T-helper 17 cell (primary cell): ENCODE measurements around the gene CHMP4B. TPM values are rescaled to one million over a fixed set of nuclear protein-coding genes. Genes with fewer than 3 reads are reported as not detected.

Source experiments
- ATAC-seq: fragments of 150-1000 bp; cut with Tn5 transposase; 2 replicates; pipeline ENCODE4 v1.10.0; 2021; ENCODE audit warnings: mild to moderate bottlenecking, moderate library complexity
- DNase-seq, 3 donors: peaks; one replicate each; pipeline versions ENCODE4 v3.0.0 to v3.0.0-alpha.2; 2020 to 2021
- H3K9me3 ChIP-seq: one replicate; pipeline ENCODE4 v1.7.0; 2013; ENCODE audit warnings: low read length, mild to moderate bottlenecking; ENCODE audit not compliant: control insufficient read depth, poor library complexity, severe bottlenecking
- H3K27ac Mint-ChIP-seq: one replicate; pipeline ENCODE4 v1.8.0; 2022; ENCODE audit warnings: mild to moderate bottlenecking, moderate library complexity, mixed read lengths
- H3K27me3 Mint-ChIP-seq: one replicate; pipeline ENCODE4 v1.8.0; 2022; ENCODE audit warnings: mixed read lengths
- H3K36me3 Mint-ChIP-seq: one replicate; pipeline ENCODE4 v1.8.0; 2022; ENCODE audit warnings: low read depth, mixed read lengths
- H3K4me1 Mint-ChIP-seq: one replicate; pipeline ENCODE4 v1.8.0; 2022; ENCODE audit warnings: mild to moderate bottlenecking, mixed read lengths
- H3K4me3 Mint-ChIP-seq: one replicate; pipeline ENCODE4 v1.8.0; 2022; ENCODE audit warnings: mild to moderate bottlenecking, moderate library complexity, mixed read lengths
- total RNA-seq, 4 donors: library from RNA in 2 of 4; stranded (reverse) in 2 of 4; gene quantifications; one replicate each; pipeline ENCODE4 v1.2.3 and lab custom pipeline; 2022 to 2026

CHMP4B gene
- total RNA-seq, 2 donors from 2014 or later, result 48.6 to 50.6 TPM

DNA sequence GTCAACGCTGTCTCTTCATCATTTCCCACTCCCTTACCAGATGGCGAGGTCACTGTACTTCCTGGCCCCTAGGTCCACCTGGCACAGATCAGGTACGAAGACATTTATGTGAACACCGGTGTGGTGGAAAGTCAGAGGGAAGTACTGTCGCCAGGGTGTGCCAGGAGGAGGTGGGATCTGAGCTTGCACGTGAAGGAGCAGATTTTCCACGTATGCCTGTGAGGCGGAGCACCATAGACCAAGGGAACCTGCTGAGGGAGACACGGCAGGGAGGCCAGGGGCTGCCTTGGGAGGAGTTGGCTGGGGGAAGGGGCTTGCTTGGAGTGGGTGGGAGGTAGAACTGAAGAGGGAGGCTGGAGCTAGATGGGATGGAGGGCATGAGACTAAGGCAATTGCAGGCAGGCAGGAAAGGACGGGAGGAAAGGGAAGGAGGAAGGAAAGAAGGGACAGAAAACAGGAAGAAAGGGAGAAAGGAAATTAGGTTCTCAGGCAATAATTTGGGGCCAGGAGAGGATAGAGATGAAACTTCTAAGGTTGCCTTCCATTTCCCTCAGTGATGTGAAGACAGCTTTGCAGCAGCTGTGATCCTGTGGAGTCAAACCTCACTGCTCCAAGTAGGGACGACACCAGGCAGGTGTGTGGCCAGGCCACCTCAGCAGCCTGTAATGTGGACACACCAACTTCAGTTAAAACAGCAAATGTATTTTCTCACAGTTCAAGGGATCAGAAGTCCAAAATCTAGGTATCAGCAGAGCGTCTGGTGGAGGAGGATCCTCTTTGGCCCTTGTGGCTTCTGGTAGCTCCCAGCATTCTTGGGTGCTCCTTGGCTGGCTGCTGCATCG, 46.8 kb downstream of the CHMP4B start:
- DNase-seq (no peak), ATAC-seq (no peak)
- Mint-ChIP-seq H3K36me3 (peaks cover 4% of the 10 kb centered on the region), H3K4me1 (peaks cover 31% of the 10 kb centered on the region), H3K27me3 (no peaks in the 10 kb centered on the region), H3K4me3 (peak overlapping the region; percentile 76), H3K27ac (peak overlapping the region; percentile 96)
- no peaks in the 10 kb centered on the region for H3K9me3 ChIP-seq

DNA sequence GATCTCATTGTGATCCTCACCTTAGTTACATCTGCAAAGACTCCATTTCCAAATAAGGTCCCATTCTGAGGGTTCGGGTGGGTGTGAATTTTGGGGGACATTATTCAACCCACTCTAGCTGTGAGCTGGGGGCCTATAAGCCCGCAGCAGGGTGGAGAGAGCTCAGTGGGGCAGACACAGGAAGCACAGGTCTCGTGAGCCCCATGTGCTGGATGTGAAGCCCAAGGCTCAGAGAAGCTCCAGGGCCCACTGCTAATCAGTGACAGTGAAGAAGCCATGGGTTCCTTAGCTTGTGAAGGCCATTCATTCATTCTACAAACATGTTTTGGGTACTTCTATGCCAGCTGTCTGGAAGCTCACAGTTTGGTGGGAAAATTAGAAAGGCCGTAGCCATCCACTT, 47.5 kb downstream of the CHMP4B start:
- Mint-ChIP-seq H3K4me1 (peaks cover 26% of the 10 kb centered on the region), H3K36me3 (peaks cover 4% of the 10 kb centered on the region), H3K27me3 (no peaks in the 10 kb centered on the region), H3K27ac (peak overlapping the region; percentile 96), H3K4me3 (peak overlapping the region; percentile 80)
- no peaks in the 10 kb centered on the region for H3K9me3 ChIP-seq
- peak; percentile 41 for ATAC-seq
- DNase-seq, result no peak

DNA sequence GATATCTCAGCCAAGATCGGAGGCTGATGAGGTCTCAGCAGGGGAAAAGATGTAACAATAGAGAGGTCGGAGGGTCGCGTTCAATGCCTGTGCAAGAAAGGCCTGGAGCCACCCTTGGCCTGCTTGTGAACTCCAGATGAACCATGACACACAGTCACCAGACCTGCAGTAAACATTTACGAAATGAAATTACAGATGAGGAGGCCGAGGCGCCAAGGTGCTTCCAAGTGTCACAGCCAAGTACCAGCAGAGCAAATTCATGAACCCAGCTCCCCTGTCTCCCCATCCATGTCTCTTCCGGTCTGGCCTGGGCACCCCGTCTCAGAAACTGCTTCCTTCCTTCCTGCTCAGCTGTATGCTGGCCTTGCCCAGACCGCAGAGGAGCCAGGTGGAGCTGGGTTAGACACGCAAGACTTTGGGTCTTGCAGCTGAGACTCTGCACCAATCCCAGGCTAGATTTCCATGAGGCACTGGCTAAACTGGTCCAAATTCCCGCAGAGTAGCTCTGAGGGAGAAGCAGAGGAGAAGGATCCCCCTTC, 48.1 kb downstream of the CHMP4B start:
- peaks cover 26% of the 10 kb centered on the region for H3K4me1 Mint-ChIP-seq
- DNase-seq (peak in 2 of 3 donors; percentile 12 to 24), ATAC-seq (peak; percentile 82)
- H3K27me3 Mint-ChIP-seq, result no peaks in the 10 kb centered on the region
- H3K27ac Mint-ChIP-seq, result peak overlapping the region; percentile 96
- no peaks in the 10 kb centered on the region for H3K9me3 ChIP-seq
- H3K4me3 Mint-ChIP-seq, result peak overlapping the region; percentile 80
- H3K36me3 Mint-ChIP-seq, result peaks cover 4% of the 10 kb centered on the region

DNA sequence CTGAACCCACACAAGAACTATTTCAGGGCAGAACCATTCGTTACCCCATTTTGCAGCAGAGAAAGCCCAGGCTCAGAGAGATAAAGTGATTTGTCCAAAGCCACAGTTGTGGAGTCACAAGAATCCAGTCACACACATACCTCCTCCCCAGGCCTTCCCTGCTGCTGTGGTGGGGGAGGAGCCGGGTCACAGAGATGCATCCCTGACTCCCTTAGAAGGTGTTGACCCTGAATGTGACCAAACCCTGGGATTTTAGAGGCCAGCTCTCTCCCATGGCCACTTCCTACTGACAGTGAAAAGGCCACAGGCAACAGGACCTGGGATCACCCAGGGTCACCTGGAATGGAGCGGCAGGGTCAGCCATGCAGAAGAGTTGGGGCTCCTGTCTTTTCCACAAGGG, 48.6 kb downstream of the CHMP4B start:
- H3K27me3 Mint-ChIP-seq, result no peaks in the 10 kb centered on the region
- peaks cover 4% of the 10 kb centered on the region for H3K36me3 Mint-ChIP-seq
- H3K4me1 Mint-ChIP-seq, result peaks cover 26% of the 10 kb centered on the region
- peak overlapping the region; percentile 80 for H3K4me3 Mint-ChIP-seq
- DNase-seq, result no peak
- no peaks in the 10 kb centered on the region for H3K9me3 ChIP-seq
- ATAC-seq, result no peak
- H3K27ac Mint-ChIP-seq, result peak overlapping the region; percentile 96

DNA sequence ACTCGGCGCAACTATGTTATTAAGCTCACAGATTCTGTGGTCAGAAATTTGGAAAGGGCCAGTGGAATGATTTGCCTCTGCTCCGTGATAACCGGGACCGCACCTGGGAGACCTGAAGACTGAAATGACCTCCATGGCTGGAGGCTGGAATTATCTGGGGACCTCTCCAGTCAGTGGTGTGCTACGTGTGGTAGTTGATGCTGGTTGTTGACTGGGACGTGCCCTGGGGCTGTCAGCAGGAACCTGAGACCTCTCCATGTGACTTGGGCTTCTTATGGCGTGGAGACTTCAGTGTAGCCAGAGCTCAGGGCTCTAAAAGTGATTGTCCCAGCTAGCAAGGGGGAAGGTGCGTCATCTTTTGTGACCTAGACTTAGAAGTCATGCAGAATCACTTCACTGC, 50.3 kb downstream of the CHMP4B start:
- ATAC-seq (no peak), DNase-seq (no peak)
- H3K9me3 ChIP-seq, result no peaks in the 10 kb centered on the region
- Mint-ChIP-seq H3K27ac (no peak overlapping the region), H3K27me3 (no peaks in the 10 kb centered on the region), H3K4me3 (no peak overlapping the region), H3K36me3 (peaks cover 4% of the 10 kb centered on the region), H3K4me1 (peaks cover 26% of the 10 kb centered on the region)

DNA sequence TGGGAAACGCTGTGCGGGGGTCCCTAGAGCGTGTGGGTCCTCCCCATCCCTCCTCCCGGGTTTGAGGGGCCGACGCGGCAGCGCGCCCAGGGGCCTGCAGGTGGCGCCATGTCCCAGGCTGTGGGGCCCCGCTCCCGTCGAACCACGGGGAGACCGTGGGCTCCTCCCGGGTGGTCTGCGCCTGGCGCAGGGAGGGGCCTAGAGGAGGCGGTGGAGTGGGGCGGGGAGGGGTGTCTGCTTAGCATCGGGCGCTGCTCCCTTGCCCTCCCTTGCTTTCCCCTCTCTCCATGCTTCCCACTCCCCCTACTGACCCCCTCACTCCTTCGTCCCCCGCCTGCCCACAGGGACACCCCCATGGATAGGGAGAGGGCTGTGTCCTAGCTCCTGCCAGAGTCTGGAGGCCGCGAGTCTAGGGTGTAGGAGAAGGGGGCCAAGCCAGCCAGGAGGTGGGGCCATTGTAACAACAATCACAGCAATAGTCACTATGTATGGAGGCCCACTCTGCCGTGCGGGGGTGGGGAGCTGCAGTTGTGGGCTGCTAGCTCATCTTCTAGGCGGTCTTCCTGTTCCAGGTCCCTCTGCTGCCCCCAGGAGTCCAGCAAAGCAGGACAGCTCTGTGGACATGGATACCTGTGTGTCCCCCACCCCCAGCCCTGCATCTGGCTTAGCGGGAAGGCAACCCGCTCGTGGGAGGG, 51.7 kb downstream of the CHMP4B start:
- H3K4me3 Mint-ChIP-seq, result no peak overlapping the region
- ATAC-seq, result peak; percentile 58

DNA sequence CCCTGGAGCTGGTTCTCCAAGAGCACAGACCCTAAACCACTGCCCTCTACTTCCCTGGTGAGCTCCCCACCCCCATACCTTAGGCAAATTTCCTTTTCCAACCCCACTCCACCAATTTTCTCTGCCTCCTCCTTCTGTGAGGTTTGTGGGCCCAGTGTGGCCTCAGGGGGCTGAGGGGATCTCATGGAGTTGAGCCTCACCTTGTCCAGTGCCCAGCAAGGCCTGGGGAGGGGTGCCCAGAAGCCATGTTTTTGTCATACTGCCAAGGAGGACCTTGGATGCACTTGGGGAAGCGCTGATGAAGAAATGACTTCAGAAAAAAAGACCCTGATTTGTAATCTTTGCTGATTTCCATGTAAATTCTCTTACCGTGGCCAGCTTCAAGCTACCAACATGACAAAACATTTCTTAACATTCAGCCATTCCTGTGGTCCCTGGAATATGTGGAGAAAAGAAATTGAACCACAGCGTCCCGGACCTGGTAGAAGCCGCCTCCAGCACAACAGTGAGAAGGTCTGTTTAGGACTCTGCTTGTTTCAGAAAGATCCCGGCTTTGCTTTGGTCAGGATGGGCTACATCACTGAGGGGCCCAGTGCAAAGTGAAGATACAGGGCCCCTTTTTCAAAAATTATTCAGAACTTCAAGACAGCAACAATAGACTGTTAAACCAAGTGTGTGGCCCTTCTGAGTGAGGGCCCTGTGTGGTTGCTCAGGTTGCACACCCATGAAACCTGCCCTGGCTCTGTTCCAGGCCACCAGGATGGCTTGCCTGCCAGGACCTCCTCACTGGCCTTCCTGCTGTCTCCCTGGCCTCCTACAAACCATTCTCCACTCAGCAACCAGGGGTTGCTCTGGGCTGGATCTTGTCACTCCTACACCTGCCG, 52.5 kb downstream of the CHMP4B start:
- peaks cover 4% of the 10 kb centered on the region for H3K27me3 Mint-ChIP-seq
- ATAC-seq (no peak), DNase-seq (no peak)
- no peaks in the 10 kb centered on the region for H3K9me3 ChIP-seq
- no peaks in the 10 kb centered on the region for H3K36me3 Mint-ChIP-seq
- H3K4me1 Mint-ChIP-seq, result peaks cover 14% of the 10 kb centered on the region
- H3K27ac Mint-ChIP-seq, result no peak overlapping the region
- no peak overlapping the region for H3K4me3 Mint-ChIP-seq

More for the DNA sequence above, 51.7 kb downstream of the CHMP4B start:
- H3K27ac Mint-ChIP-seq, result no peak overlapping the region
- no peaks in the 10 kb centered on the region for H3K9me3 ChIP-seq
- peak; percentile 20 to 42 (median 28) for DNase-seq
- no peaks in the 10 kb centered on the region for H3K27me3 Mint-ChIP-seq
- peaks cover 4% of the 10 kb centered on the region for H3K36me3 Mint-ChIP-seq
- H3K4me1 Mint-ChIP-seq, result peaks cover 21% of the 10 kb centered on the region

DNA sequence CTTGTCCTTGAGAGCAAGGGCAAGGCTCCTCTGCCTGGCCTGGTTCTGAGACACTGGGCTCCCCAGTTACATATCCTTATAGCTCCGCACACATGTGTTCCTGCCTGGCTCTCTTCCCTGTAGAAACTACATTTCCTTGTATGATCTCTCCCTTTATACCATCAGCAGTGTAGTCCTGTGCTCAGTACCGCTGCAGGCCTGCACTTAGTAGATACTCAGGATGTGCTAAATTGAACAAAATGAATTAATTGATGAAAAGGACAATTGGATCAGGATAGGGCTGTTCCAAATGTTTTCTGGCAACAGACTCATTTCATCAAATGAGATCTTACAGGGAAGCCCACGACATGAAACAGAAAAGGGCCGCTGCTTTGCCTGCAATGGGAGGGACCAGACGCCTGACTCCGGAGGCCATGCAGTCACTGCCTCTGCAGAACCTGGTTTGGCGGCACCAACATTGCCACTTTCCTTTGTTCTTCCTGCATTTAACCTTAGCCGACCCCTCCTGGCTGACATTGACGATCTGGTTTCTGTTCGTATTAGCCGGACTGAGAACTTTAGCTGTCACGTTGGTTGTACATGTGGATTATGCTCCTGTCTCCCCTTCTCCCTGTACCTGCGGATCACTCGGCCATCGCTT, 53.3 kb downstream of the CHMP4B start:
- ATAC-seq (no peak), DNase-seq (no peak)
- H3K4me1 Mint-ChIP-seq, result peaks cover 7% of the 10 kb centered on the region
- peaks cover 5% of the 10 kb centered on the region for H3K27me3 Mint-ChIP-seq
- H3K36me3 Mint-ChIP-seq, result no peaks in the 10 kb centered on the region
- H3K27ac Mint-ChIP-seq, result no peak overlapping the region
- H3K9me3 ChIP-seq, result no peaks in the 10 kb centered on the region
- H3K4me3 Mint-ChIP-seq, result no peak overlapping the region

DNA sequence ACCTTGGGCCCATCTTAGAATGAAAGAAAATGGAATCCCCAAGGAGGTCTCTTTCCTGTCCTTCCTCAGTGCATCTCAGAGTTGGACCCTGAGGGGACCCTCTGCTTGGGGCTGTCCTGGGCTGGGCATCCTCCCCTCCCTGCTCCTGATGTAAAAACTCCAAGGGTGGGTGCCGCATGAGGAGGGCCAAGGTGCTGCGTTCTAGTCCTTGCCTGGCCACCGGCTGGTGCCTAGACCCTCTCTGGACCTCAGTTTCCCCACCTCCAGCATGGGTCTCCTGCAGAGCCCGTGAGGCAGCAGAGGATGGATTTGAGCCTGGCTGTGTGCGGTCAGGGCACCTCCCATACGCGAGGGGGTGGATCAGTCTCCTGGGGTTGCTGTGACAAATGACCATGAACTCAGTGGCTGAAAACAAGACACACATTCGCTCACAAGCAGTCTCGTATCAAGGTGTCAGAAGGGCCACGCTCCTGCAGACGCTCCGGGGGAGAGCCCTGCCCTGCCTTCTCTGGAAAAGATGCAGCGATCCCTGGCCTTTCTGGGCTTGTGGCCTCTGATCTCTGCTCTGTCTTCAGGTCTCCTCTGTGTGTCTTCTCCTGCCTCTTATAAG, 54.7 kb downstream of the CHMP4B start:
- H3K27ac Mint-ChIP-seq, result no peak overlapping the region
- no peak overlapping the region for H3K4me3 Mint-ChIP-seq
- H3K4me1 Mint-ChIP-seq, result peaks cover 2% of the 10 kb centered on the region
- no peaks in the 10 kb centered on the region for H3K9me3 ChIP-seq
- DNase-seq (no peak), ATAC-seq (no peak)
- H3K27me3 Mint-ChIP-seq, result peaks cover 5% of the 10 kb centered on the region
- H3K36me3 Mint-ChIP-seq, result no peaks in the 10 kb centered on the region

DNA sequence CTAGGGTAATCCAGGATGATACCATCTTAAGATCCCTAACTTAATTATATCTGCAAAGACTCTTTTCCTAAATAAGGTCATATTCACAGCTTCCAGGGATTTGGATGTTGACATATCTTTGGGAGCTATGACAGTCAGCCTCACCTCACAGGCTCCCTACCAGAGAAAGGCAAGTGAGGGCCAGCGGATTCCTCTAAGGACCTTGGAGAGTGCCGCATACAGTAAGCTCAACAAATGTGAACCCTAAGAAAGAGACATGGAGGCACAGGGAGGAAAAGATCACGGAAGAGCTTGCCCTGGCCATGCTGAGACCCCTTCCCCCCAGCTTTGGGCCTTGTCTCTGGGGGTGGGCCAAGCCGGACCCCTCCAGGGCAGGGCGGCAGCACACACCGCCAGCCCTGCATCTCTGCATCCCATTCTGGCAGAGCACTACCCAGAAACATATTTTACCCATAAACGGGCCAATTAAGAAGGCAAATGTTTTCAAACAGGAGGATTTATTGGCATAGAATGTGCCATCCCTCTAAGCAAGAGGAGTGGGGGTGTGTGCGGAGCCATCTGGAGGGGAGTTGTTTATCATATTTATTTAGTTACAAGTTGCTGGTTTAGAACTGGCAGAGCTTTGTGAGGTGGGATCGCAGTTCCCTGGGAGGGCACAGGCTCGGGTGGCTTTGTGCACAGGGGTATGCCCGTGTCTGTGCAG, 55.4 kb downstream of the CHMP4B start:
- DNase-seq (no peak), ATAC-seq (no peak)
- peaks cover 5% of the 10 kb centered on the region for H3K27me3 Mint-ChIP-seq
- H3K36me3 Mint-ChIP-seq, result peaks cover under 1% of the 10 kb centered on the region
- no peak overlapping the region for H3K4me3 Mint-ChIP-seq
- no peak overlapping the region for H3K27ac Mint-ChIP-seq
- peaks cover 2% of the 10 kb centered on the region for H3K4me1 Mint-ChIP-seq
- no peaks in the 10 kb centered on the region for H3K9me3 ChIP-seq

DNA sequence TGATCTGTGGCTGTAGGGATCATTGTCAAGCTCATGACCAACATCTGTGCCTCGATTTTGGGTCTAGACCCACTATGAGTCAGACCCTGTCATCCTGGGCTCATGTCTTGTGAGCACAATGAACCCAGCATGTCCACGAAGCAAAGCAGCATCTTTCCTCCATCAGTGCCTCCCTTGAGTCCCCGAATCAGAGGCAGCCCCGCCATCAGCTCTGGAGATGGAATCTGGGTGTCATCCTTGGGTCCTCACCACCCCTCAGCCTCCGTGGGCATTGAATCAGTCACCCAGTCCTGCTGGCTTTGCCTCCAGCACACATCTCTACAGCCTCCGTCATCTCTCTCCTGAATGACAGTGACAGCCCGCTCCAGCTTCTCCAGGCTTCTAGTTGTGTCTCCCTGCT, 56.9 kb downstream of the CHMP4B start:
- Mint-ChIP-seq H3K4me3 (no peak overlapping the region), H3K27ac (peak overlapping the region; percentile 45), H3K4me1 (peaks cover 6% of the 10 kb centered on the region), H3K36me3 (peaks cover 4% of the 10 kb centered on the region), H3K27me3 (peaks cover 5% of the 10 kb centered on the region)
- DNase-seq (no peak), ATAC-seq (no peak)
- no peaks in the 10 kb centered on the region for H3K9me3 ChIP-seq

DNA sequence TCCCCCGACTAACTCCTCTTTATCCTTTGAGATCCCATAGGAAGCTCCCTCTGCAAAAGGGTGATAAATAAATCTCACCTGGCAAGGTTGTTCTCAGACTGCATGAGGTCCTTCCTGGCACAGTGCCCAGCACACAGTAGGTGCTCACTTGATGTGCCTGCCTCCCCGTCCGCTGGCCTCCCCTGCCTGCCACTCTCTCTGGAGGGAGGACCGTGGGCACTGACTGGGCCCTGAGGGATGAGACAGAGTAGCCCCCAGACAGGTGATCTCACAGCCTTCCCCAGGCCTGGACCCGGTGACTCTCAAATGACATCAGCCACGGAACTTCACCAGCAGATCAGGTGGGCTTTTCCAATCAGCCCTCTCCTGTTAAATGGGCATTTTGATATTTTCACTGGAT, 57.4 kb downstream of the CHMP4B start:
- ATAC-seq, result no peak
- no peaks in the 10 kb centered on the region for H3K9me3 ChIP-seq
- Mint-ChIP-seq H3K27ac (peak overlapping the region; percentile 45), H3K4me3 (no peak overlapping the region), H3K36me3 (peaks cover 4% of the 10 kb centered on the region), H3K4me1 (peaks cover 6% of the 10 kb centered on the region), H3K27me3 (peaks cover 5% of the 10 kb centered on the region)
- no peak for DNase-seq
